ENCODE measurements around the gene NDUFS7. TPM values are rescaled to one million over a fixed set of nuclear protein-coding genes. Genes with fewer than 3 reads are reported as not detected.

NDUFS7 gene
- total RNA-seq: 104 and 109 TPM in 2 replicates

DNA sequence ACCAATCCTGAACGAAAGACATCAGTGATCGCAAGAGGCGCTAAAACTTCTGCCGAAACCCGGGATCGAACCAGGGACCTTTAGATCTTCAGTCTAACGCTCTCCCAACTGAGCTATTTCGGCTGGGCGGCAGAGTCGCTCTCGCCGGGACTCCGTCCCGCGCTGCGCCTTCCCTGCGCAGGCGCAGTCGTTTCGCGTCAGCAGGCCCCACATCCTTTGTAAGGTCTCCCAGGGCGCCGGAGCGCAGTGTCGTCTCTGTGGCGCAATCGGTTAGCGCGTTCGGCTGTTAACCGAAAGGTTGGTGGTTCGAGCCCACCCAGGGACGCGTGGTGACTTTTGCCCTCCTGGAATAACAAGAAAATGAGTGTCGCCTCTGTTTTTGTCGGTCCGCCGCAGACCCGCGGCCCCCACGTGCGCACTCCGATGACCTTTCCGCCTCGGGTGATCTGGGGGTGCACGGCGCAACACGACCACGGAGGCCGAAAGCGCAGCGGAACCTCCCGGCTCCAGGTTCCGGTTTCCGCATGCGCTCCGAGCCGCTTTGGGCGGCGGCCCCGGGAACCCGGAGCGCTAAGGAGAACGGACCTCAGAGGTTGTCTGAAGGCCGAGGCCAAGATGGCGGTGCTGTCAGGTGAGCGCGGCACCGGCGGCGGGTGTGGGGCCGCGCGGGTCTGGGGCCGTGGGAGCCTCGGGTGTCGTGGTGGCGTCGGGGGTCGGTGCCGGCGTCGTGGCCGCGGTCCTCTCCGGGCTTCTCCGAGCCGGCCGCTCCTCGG is at the start of gene NDUFS7:
Gene NDUFS7, plus strand, starts transcription at position 596 of the 773 bp plus-strand sequence. Its CDS starts 20 bp downstream, at position 616.
- intact Hi-C loops (cut with micrococcal nuclease): loop anchor here (1.0 to 5.0 kb wide), 5 partner anchors 24 to 251 kb away; partner anchors contain the start of genes DAZAP1, FAM174C and RPS15

DNA sequence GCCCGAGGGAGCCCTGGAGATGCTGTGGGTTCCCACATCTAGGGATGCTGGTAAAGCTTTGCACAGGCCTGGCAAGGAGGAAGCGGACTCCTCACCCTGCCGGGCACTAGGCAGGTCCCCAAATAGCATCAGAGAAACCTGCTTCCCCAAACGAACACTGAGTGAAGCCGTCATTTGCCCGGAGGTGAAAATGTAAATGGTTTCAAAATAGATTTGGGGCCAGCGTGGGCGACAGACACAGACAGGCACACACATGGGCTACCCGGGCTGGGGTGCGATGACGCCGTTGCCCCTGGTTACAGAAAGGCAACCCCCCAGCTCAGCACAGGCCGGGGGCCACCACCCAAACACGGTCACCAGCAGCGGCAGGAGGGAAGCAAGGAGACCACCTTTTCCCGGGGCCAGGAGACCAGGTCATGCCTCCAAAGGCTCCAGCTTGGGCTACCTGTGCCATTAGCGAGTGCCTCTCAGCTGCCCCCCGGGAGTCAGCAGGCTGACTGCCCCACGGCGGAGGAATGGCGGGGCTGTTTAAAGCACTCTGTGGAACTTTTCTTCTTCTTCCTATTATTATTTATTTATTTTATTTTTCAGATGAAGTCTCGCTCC is 47.5 kb upstream of the NDUFS7 start:
- intact Hi-C loops (cut with micrococcal nuclease): no loop called here

DNA sequence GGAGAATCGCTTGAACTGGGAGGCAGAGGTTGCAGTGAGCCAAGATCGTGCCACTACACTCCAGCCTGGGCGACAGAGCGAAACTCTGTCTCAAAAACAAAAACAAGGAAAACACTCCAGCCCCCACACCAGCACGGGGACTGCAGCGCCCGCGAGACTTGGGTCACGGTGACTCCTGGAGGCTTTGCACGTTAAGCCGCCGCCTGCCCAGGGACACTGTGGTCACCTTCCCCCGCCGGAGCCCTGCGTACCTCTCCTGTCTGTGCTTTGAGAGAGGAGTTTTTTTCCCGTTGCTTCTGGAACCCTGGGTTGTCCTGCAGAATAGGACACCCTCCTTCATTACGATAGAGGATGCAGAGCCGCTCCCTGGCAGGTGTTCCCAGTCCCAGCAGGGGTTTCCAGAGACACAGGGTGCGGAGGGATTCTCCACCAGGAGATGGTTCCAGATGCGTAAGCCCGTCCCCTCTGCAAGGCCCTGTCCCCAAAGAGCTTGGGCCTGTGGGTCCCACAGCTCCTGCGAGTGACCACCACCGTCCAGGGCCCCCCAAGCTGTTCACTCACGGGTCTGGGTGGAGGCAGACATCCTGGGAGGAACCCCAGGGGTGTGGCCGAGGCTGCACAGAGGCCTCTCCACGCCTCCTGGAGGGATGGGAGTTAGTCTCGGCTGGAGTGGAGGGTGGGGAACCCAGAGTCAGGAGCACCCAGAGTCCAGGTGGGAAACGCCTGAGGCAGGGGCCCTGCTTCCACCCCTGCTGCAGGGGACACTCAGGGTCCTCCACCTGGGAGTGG is 42.8 kb upstream of the NDUFS7 start:
- intact Hi-C loops (cut with micrococcal nuclease): no loop called here

DNA sequence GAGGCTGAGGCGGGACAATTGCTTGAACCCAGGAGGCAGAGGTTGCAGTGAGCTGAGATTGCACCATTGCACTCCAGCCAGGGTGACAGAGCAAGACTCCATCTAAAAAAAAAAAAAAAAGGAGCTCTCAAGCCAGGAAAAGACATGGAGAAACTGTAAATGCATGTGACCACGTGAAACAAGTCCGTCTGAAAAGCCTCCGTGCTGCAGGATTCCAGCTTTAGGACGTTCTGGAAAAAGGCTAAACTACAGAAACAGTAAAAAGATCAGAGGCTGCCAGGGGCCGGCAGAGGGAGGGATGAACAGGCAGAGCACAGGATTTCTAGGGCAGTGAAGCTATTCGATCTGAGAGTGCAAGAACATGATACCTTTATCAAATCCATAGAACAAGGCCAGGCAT is 40.7 kb upstream of the NDUFS7 start:
- intact Hi-C loops (cut with micrococcal nuclease): no loop called here

DNA sequence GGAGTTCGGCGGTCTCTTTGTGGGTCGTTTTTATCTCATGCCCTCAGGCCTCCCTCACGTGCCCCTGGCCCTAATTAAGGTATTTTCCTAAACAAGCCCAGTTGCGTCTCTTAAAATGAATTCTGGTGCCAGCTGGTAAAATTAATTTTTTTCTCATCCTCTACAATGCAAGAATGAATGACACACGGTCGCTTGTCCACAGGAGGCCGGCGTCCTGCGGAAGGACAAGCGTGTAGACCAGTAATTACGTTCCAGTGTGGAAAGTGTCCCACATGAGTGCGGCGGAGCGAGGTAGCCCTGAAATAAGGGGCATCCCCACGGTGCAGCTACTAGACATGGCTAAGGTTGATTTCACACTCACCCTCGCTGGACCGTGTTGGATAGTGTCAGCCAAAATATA is 34.5 kb upstream of the NDUFS7 start:
- intact Hi-C loops (cut with micrococcal nuclease): no loop called here

DNA sequence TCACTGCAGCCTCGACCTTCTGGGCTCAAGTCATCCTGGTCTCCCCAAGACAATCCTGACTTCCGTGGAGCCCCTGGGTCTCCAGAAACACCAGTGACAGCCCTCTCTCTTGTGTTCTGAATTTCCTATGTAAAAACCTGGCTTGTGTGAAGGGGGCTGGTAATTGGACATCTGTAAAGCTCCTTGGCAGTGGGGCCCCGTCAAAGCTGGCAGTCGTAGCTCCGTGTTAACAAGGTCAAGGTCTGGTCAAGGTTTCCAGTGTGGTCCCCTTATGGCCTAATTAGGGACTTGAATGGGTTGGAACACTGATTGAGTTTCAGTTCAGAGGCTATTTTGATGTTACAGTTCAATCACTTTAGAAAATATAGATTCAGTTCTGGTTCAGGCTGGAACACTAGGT is 32.8 kb upstream of the NDUFS7 start:
- intact Hi-C loops (cut with micrococcal nuclease): no loop called here

DNA sequence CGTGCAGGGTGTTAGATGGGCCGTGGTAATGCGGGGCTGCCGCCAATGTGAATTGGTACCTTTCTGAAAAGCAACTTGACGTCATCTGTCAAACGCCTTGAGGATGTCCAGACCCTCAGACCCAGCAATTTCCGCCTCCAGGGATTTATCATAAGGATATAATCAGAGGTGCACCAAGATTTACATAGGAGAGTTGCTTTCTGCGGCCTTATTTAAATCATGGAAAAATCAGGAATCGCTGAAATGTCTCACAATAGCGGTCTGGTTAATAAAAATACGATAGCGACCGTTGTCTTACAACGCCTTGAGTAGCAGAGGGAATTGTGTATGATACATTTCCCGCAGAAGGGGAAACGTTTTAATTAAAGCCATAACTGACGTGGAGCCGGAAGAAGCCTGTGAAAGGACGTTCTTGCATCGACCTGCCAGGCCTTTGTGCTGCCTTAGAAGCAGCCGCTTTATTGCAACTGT is 32.3 kb upstream of the NDUFS7 start:
- intact Hi-C loops (cut with micrococcal nuclease): no loop called here

DNA sequence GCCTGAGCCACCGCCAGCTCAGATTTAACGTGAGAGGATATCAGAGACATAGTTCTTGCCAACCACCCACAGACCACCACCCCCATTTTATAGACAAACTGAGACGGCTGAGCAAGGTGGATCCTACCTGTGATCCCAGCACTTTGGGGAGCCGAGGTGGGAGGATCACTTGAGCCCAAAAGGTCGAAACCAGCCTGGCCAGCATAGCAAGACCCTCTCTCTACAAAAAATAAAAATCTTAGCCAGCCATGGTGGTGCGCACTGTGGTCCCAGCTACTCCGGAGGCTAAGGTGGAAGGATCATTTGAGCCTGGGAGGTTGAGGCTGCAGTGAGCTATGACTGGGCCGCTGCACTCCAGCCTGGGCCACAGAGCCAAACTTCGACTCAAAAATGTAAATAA is 30.6 kb upstream of the NDUFS7 start:
- intact Hi-C loops (cut with micrococcal nuclease): no loop called here

DNA sequence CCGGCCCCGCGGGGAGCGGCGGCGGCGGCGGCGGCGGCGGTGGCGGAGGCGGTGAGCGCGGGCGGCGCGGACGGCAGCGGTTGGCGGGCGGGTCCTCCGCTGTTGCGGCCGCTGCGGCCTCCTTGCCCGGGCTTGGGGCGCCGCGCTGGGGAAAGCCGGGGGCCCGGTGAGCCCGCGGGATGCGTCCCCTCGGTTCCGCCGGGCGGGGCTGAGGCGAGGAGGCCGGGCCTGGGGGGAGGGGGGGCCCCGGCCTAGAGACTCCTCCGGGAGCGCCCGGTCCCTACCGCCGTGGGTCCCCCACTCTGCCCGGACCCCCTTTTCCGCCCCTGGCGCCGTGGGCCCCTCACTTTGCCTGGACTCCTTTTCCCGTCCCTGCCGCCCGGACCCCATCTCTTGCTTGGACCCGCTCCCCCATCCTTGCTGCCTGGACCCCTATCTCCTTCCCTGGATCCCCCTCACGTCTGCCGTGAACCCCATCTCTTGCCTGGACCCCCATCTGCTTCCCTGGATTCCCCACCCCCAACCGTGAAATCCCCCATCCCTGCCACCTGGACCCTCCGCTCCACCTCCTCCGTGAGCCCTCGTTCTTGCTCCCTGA is 28.6 kb upstream of the NDUFS7 start:
- intact Hi-C loops (cut with micrococcal nuclease): loop anchor here (1.0 to 2.0 kb wide), 3 partner anchors 28 to 80 kb away; partner anchors contain the start of genes DAZAP1, FAM174C and NDUFS7

DNA sequence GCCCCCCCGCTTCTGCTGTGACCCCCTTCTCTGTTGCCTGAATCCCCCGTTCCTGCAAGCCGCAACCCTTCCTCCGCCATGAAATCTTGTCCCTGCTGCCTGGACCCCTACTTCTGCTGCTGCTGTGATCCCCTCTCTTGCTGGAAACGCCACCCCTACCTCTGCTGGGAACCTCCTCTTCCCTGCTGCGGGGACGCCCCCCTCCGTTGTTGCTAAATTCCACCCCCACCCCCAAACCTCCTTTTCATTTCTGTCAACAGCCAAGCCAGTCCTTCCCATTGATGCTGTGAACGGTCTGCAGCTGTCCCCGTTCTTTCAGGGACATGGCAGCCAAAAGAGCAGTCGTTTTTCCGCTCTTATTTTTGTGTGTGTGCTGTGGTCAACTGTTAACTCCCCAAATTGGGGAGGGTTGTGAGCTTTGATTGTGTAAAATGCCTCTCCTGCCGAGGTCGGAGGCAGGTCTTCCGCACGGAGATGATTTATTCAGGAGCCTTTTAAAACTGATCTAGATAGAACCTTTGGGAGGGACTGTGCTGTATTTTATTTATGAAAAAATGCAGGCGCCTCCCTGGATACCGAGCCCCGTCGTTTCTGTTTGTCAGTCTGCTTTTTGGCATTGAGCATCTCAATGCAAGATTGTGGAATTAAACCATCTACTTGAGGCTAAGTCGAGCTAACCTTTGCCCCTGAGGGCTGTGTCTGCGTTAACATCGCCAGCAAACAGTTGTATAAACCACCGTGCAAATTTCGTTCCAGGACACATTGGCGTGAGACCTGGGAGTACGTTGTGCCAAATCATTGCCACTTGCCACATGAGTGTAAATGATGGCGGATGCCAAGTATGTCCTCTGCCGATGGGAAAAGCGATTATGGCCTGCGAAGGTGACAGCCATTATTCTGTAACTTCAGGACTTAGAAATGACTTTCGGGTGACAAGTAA is 27.9 kb upstream of the NDUFS7 start:
- intact Hi-C loops (cut with micrococcal nuclease): loop anchor here (2.0 kb wide), 2 partner anchors 51 to 81 kb away; partner anchors contain the start of genes DAZAP1 and FAM174C

DNA sequence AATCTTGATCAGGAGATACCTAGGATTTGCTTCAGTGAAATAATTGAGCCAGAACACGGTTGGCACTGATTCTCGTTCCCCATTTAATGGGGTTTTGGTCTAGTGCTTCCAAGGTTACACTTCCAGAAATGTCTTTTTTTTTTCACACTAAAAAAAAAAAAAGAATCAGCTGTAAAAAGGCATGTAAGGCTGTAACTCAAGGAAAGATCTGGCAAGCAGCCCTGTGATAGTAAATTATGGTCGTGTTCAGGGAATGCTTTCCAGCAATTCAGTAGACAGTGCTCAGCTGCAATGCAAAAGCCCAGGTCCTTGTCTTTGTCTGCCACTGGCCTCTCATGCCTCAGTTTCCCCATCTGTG is 27.2 kb upstream of the NDUFS7 start:
- intact Hi-C loops (cut with micrococcal nuclease): no loop called here

DNA sequence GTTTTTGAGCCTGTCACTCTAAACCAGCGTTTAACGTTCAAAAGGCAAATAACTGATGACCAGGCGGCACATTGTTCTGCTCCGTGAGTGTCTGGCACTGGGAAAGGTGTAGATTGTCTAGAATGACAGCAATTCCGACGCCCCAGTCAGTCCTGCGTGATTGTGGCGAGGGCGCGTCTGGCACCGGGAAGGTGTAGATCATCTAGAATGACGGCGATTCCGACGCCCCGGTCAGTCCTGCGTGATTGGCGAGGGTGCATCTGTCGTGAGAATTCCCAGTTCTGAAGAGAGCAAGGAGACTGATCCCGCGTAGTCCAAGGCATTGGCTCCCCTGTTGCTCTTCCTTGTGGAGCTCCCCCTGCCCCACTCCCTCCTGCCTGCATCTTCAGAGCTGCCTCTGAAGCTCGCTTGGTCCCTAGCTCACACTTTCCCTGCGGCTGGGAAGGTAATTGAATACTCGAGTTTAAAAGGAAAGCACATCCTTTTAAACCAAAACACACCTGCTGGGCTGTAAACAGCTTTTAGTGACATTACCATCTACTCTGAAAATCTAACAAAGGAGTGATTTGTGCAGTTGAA is 26.1 kb upstream of the NDUFS7 start:
- intact Hi-C loops (cut with micrococcal nuclease): no loop called here

DNA sequence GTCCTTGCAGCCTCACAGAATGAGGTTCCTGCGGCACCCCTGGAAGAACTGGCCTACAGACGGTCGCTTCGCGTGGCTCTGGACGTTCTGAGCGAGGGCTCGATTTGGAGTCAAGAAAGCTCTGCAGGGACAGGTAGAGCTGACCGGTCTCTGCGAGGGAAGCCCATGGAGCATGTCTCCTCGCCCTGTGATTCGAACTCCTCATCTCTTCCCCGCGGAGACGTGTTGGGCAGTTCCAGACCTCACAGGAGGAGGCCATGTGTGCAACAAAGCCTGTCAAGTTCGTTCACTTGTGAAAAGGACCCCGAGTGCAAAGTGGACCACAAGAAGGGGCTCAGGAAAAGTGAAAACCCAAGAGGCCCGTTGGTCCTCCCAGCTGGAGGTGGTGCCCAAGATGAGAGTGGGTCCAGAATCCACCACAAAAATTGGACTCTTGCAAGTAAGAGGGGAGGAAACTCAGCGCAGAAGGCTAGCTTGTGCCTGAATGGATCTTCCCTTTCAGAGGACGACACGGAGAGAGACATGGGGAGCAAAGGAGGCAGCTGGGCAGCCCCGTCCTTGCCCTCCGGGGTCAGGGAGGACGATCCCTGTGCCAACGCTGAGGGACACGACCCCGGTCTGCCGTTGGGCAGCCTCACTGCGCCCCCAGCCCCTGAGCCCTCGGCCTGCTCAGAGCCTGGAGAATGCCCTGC is 23.4 kb upstream of the NDUFS7 start:
- intact Hi-C loops (cut with micrococcal nuclease): no loop called here

DNA sequence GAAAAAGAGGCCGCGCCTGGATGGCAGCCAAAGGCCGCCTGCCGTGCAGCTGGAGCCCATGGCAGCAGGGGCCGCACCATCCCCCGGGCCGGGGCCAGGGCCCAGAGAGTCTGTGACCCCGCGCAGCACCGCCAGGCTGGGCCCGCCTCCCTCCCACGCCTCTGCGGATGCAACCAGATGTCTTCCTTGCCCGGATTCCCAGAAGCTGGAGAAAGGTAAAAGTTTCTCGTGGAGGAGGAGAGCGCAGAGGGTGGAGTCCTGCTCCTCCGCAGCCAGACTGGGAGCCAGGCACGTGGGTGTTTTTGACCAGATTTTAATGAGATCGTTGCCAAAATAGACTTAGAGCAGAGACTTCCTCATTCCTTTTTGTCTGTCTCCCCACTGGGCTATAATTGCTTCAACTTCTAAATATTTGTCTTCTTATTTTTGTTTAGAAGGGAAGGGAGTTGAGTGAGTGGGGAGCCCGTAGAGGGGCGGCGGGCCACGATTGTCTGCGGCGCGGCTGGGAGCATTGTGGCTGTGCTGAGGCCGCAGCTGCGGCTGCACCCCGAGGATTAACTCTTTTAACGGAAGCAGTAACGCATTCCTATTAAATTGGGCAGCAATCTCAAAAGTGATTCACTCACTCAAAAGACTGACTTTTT is 22.8 kb upstream of the NDUFS7 start:
- intact Hi-C loops (cut with micrococcal nuclease): no loop called here

DNA sequence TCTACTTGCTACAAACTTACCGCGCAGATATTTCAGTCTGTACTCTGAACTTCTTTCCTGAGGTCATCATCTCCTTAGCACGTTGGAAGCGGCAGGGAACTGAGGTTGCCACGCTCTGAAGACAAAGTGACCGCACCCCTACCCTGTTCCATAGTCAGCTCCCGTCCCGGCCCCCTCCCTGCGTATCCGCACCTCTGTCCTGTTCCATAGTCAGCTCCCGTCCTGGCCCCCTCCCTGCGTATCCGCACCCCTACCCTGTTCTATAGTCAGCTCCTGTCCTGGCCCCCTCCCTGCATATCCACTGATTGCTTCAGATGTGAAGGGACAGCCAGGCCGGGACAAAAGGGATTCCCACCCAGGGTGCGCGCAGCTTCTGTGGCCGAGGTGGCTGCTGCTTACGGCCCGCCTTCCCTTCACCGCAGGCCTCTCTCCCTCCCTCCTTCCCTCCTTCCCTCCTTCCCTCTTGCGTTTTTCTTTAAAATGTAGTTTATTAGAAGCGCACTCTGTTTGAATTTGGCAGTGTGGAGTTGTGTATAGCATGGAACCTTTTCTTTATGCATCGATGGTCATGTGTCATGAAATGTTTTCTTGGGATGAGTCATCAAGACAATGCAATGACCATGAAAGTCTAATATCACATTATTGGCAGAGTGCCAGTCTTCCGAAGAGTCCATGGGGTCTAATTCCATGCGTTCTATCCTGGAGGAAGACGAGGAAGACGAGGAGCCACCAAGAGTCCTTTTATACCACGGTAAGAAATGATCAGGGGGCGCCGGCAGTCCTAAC is 21.9 kb upstream of the NDUFS7 start:
- intact Hi-C loops (cut with micrococcal nuclease): no loop called here

DNA sequence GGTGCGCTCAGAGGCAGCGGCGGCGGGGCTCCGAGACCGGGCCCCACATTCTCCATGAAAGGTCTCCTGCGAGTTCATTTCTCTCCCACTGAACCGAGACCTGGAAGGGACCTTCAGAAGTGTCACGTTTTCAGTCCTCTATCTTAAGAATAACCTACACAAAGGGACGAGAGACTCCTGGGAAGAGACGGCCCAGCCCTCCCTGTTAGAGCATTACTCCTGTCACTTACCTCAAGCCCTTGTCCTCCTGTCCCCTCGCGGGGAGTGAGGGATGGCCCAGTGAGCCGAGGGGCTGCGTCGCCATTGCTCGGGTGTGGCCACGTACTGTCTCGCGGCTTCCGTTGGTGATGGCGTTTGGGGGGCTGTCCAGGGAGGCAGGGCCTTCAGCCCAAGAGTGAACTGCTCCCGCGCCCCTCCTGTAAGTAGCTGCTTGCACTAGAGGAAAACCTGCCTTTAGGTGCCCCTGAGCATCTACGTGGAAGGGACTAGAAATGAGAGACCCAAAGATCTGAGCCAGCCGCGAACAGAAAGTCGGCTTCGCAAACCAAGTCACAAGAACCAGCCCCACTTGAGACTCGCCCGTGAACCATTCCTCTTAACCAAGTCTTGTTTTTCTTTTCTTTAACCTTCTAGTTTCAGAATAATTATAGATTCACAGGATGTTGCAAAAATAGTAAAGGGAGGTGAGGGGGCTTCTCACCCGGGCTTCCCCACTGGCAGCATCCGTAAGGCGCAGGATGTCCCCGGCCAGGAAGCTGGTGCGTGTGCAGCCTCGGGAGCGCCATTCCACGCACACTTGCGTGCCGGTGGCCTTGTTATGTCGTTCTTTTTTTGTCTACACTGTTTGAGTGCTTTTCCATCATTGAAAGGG is 21.1 kb upstream of the NDUFS7 start:
- intact Hi-C loops (cut with micrococcal nuclease): no loop called here

DNA sequence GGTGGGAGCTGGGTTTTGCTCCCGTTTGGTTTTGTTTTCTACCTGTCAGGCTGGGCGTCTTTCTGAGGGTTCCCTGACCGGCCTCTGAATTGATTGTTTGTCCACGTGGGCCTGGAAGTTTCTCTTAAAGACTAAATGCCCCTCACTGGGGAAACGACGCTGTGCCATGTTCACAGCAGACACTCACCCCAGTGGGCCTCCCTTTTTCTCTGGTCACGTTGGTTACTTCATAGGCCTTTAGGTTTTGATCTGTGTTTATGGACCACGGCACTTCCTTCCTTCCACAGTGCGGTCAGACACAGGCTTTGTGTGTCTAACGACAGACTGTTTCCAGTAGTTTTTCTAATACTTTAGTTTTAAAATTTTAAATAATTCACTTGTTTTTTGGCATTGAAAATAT is 20.1 kb upstream of the NDUFS7 start:
- intact Hi-C loops (cut with micrococcal nuclease): no loop called here

All from T-helper 1 cell treated with Interleukin-12 subunit alpha and Interleukin-12 subunit beta and Interleukin-4 antibody, amounts not matched to agents 30 ng/mL and 1 ng/mL, for 36 hours (primary cell).